HG03575 (cell line): ENCODE data around the gene LACTB.

Experiments used
- ATAC-seq: cut with Tn5 transposase; IDR thresholded peaks from one replicate; pipeline ENCODE4 v1.9.1; 2021; ENCODE audit not compliant: unreplicated experiment, insufficient number of reproducible peaks, low FRiP score; ENCODE audit errors: extremely low read depth

LACTB gene

DNA sequence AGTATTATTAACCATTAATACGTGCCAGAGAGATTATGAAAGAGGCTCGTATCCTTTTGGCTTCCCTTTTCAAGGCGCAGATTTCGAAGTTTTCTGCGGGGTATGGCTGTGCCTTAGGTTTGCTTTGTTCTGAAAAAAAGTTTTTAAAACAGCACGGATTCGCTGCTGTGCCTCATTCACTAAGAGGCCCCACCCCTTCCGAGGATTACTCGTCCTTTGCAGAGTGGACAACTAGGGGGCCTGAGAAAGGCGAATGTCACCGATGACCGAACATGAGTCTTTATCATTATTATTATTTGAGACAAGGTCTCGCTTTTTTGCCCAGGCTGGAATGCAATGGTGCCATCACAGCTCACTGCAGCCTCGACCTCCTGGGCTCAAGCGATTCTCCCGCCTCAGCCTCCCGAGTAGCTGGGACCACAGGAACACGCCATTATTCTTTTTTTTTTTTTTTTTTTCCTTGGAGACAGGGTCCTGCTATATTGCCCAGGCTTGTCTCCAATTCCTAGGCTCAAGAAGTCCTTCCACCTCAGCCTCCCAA lies 36.3 kb downstream of the LACTB start:
- no peak for ATAC-seq

DNA sequence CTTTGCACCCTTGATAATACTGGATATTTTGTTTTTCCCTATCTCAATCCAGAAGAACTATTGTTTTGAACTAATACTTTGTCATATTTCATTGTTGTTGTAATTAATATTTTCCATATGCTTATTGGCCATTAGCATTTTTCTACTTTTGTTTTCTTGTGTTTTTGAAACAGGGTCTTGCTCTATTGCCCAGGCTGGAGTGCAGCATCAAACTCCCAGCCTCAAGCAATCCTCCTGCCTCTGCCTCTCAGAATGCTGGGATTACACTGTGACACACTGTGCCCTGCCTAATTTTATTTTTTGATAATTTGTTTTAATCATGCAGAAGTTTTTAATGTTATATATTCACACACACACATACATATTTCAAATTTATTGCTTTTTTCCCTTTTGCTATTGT lies 39.0 kb downstream of the LACTB start:
- no peak for ATAC-seq

DNA sequence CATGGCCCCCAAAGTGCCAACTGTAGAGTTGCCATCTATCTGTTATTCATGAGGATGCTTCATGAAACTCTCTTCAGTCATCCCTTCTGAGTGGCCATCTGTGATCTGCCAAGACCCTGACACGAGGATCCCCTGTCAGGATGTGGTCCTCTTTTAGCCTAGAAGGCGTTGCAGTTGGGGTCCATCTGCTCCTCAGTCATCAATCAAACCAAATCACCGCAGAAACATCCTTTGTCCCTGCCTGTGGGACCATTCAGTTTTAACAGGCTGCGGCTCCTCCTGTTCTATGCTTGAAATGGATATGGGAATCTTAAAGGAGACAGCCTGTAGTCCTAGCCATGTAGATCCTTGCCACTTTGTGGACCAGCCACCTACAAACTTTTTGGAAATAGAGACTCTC lies 41.6 kb downstream of the LACTB start:
- ATAC-seq, result no peak

DNA sequence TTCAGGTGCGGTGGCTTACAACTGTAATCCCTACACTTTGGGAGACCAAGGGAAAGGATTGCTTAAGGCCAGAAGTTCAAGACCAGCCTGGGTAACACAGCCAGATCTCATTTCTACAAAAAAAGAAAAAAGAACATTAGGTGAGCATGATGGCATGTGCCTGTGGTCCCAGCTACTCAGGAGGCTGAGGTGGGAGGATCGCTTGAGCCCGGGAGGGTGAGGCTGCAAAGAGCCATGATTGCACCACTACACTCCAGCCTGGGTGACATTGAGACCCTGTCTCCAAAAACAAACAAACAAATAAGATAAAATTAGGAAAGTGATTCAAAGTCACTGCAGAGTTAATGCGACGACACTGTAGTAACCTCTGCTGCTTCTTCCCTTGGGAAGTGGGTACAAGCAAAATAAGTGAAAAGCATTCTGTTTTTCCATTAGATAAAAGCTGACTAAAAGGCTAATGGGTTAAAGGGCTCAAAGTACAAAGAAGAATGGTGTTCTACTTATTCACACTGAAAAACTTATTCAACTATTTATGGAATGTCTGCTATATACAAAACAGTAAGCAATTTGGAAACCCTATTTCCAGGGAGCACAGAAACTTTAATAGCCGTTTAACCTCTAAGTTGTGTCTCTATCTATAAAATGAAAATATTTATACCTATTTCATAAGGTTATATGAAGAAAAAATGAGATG lies 43.7 kb downstream of the LACTB start:
- no peak for ATAC-seq

DNA sequence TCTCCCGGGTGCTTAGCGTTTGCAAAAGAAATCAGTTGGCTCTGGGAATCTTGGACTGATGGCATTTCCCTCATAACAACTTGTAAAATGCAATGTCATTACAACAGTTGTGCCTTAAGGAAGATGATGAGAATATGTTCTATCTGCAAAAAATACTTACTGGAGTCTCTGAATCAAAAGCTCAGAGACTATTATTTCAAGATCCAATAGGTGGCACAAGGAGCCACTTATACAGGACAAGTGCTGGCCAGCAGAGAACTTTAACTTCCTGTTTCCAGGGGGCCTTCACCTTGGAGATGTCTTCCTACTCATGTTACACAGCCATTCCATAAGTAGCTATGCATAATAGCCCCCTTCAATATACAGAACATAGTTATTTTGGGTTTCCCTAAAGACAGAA lies 44.6 kb downstream of the LACTB start:
- no peak for ATAC-seq

DNA sequence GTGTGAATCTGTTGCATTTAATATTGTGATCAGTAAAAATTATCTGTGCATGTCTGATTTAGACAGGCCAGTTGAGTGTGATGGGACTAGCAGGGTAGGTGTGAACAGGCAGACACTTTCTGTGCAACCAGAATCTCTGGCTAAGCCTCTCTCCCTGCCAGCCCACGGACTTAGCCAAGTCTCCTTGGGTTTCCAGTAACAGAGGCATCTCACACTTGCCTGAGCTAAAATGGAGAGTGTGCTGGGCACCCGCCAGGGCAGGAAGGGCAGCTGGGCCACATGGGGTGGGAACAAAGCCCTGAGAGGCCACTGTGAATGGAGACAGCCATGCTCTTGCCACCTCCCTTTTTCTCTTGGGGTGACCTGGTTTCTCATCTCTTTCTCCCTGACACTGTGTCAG lies 48.1 kb downstream of the LACTB start:
- no peak for ATAC-seq

DNA sequence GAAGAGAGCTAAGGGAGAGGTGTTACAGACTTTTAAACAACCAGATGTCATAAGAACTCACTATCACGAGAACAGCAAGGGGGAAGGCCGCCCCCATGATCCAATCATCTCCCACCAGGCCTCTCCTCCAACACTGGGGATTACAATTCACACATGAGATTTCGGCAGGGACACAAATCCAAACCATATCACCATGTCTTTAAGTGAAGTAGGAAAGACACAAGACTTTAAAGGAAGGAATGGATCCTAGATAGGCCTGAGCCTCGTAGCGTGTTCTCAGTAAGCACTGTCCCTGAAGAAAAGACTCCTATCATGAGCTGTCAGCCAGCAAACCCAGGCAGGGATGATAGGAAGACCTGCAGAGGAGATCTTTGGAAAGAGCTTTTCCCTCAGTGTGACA lies 50.7 kb downstream of the LACTB start:
- ATAC-seq, result no peak

DNA sequence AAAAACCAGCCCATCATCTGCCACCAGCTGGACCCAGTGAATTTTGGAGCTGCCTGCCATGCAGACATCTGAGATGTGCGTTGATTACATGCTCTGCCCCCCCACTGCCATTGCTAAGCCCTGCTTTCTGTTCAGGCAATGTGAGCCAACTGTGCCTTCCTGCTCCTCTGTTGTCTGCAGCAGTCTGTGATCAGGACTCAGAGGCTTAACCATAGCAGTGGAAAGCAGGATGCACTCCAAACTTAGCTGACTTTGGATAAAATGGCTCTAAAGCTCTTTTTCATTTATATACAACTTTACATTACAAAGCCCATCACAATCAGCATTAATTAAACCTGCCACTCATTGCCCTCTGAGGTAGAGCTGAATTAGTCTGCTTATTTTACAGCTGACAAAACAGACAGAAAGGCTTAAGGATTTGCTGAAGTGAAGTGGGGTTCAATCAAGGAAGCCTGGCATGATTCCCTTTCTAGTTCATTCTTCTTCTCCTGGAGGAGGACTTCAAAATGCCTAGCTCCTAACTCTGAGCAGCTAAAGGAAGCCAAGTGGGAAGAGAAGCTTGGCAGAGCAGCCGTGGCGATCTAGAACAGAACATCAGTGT lies 51.3 kb downstream of the LACTB start:
- no peak for ATAC-seq

DNA sequence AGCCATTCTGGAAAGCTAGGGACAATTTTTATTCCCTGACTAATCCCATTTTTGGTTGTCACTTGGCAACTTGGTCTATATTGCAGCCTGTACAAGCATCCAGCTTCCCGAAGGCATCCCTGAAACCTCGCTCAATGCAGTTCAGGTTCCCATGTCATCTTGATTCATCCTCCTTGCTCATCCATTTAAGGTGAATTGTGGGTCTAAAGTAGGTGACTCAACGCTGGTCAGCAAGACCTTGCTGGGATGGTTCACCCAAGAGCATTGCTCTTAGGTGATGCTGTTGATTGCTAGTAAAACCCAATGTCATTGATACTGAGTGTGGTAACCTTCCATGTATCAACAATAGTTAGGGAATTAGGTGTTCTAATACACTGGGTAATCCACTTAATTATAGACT lies 54.6 kb downstream of the LACTB start:
- no peak for ATAC-seq

DNA sequence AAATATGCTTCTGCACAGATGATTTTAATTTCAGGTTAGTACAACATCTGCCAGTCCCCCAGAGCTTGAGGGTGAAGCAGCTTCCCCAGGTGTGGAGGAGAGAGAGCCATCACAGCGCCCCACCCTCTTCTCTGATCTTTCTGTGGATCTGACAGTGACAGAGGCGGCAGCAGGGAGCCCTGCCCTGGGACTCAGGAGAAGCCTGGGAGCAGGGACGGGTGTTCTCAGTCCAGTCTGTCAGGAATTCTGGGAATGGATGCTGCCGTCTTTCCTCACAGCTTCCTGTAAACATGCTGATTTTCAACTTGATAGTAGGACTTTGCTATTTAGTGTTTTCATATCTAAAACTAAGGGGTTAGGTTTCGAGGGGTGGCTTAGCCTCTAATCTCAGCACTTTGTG lies 56.4 kb downstream of the LACTB start:
- ATAC-seq, result no peak

DNA sequence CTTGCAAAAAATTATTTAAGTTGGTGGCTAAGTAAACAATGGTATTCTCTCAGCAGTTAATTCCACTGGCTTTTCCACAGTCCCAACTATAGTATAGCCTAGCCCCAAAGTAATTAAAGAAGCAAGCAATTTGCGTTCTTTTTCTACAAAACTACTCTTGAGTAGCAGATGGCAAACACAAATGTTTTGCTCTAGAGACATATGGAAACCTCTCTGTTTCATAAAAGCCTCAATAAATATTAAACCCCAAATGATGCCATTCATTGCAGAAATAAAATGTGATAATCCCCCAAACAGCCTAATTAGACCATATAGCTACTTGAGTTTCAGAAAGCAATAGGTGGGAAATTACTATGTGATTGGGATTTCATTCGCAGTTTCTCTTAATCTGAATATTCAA lies 59.1 kb downstream of the LACTB start:
- ATAC-seq, result no peak

DNA sequence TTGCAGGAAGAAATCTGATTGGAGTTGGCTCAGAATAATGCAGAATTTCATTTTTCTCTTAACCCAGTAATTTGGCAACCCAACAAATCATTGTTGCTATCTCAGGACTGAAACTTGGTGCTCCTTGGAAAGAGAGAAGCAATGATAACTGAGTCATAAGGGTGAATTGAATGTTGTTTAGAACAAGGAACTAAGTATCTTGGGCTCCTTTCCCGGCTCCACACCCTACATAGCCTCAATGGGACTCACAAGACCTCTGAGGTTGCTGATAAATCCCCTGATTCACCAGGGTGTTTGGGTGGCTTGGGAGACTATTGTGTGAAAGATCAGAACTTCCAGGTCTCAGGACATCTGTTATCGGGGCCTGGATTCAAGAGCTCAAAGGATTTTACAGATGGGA lies 60.0 kb downstream of the LACTB start:
- ATAC-seq, result no peak

DNA sequence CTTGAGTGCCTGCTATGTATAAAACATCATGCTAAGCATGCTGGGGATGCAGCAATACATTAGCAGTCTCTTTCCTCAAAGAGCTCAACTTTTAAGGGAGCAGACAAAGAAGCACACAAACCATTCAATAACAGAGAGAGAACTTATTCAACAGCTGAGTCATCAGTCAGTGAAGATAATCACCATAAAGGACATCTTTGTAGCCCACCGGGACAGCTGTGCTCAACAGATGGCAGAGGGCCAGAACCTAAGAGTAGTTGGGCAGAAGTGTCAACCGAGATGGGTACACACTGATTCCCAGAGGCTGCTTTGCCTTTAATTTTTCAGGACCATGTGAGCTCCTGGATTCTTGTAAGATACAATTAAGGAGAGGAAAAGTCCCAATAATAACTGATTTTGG lies 63.5 kb downstream of the LACTB start:
- ATAC-seq, result no peak

DNA sequence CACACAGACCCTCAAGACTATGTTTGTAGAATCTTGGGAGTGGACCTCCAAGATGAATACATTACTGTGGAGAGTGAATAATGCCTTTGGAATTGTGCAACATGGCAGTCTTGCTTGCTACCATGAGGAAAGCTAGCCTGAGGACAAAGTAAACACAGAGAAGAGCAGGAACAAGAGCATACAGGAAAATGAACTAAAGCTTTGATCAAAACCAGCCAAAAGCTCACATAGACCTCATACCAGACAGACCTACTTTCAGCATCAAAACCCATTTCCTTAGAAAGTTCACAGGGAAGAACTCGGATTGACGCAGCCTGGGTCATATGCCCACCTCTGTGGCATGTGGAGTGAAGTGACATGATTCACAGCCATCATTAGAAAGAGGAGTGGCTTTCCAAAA lies 64.4 kb downstream of the LACTB start:
- ATAC-seq, result no peak

DNA sequence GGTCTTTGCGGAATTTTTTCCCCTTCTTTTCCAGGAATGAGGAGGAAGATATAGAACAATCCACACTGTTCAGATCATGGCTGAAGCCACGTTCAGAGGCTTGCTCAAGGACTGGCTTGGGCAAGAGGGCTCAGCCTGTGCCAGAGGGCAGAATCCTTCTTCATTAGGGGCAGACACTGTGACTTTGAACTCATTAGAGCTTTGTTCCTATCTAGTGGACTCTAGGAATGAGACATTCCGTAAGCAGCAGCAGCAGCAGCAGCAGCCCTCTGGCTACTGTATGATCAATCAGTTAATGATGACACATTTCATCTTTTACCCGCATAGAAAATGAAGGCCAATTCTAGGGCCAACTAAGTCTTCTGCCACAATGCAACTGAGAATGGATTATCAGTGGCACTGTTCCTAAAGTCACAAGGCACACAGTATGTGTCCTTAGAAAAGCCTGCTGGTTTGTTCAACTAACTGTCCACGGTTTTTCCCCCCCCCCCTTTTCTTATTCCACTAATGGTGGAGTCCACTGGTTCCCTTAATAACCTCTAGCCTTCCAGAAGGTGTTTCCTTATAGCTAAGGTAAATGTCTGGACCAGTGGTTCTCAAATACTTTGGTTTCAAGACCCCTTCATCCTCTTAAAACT lies 66.0 kb downstream of the LACTB start:
- ATAC-seq, result no peak

DNA sequence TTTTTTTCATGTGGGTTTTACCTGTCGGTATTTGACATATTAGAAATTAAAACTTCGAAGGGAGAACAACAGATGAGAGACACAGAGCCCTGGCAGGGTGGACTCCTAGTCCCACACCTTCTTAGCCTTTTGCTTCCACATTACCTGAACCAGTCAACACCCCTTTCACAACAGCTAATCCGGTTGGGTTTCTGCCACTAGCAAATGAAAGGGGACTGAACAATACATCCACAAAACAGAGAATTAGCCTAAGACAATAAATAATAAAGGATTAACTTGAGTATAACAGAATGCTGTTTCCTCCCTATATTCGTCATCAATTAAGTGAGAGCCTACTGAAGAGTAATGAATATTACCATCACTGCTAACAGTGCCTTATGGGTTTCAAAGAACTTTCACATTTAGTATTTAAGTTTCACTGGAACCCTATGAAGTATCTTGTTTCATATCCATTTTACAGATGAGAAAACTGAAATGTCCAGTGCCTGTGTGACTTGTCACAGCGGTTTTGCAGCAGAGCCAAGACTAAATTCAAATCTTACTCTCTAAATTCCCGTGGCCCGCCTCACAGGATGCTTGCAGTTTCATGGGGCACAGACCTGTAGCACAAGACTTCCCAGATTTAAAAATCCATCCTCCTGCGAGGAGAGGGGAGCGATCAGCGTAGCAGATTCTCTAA lies 66.7 kb downstream of the LACTB start:
- ATAC-seq, result no peak

DNA sequence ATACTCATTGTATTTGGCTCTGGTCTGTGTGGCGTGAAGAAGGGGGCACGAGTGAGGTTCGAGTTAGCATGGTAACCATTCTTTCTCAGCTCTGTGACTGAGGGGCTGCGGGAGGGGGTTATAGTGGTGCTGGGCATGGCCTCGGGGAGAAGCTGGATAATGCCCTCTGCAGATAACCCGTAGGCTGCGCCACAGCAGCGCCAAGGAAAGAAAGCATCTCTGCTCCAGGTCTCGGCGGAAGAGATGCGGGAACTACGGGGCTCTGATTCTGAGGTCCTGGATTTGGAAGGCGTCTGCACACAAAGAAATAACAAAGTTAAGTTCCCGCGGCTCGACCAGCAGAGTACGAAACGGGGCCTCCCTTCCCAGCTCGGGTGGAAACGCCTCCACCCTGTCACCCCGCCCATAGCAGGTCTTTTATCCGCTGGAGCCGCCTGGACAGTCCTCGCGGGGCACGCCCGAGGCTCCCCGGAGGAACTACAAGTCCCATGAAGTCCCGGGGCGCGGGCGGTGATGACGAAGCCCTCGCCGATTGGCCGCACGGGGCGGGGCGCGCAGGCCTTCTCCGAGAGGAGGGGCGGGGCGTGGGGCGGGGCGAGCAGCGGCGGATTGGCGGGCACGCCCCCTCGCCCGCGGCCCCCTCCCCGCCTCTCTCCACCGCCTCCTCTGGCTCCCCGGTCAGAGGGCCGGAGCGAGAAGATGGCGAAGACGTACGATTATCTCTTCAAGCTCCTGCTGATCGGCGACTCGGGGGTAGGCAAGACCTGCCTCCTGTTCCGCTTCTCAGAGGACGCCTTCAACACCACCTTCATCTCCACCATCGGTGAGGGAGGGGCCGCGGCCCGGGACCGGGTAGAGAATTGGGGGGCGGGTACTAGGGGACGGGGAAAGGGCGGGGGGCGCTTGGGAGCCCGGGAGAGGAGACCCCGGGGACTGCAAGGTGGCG lies 67.5 kb downstream of the LACTB start, which contains the start of gene RAB8B:
TSS of gene RAB8B (plus strand) at position 681 of the 946 bp plus-strand sequence. CDS start at position 700, 19 bp downstream.
- ATAC-seq, result peak; percentile 31

DNA sequence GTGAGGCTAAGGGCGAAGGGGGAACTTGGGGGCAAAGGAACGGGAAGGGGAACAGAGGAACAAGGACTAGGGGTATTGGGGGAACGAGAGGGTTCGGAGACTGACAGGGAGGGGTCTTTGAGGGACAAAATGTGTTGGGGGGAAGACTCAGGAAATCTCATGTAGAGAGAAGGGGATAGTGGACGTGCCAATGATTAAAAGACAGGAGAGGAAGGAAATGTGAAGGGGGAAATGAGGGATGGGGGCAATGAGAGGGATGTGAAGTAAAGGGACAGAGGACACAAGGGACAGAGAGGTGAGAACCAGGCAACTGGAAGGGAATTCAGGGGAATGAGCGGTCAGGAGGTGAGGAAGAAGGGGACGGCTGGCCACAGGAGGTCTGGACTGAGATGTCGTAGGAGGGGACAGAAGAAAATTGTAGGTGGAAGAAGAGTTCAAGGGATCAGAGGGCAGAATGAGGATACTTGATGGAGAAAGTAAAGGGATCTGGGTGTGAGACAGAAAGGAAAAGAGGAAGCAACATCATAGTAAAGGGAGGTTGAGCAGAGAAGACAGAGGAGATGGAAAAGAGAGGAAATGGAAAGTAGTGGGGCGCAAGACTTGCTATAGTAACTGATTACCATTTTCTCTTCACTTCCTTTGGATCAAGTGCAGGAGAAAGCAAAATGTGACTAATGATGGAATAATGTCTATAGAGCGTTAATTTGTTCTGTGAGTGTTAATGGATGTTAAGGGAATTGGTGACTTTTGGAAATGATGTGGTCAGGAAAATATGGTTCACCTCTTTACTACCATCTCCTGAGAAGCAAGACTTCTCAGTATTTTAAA lies 68.5 kb downstream of the LACTB start:
- ATAC-seq, result no peak
